NB4 (cell line): Measurements from ENCODE around the gene SHANK2.

Experiments
- DNase-seq: peaks from one replicate; pipeline ENCODE4 v3.0.0; 2010; ENCODE audit warnings: low read depth
- H3K4me3 ChIP-seq: one replicate; pipeline ENCODE4 v1.5.1; 2011; ENCODE audit warnings: mild to moderate bottlenecking, low read depth, low read length, moderate library complexity
- CTCF ChIP-seq: IDR thresholded peaks from one replicate; pipeline ENCODE4 v1.5.1; 2012; ENCODE audit warnings: low read depth, low read length
- MYC ChIP-seq: IDR thresholded peaks from 2 replicates; pipeline ENCODE4 v1.6.1; 2011; ENCODE audit warnings: low read depth, low read length
- POLR2A ChIP-seq: IDR thresholded peaks from 2 replicates; pipeline ENCODE4 v1.6.1; 2011; ENCODE audit warnings: mild to moderate bottlenecking; ENCODE audit not compliant: insufficient read length; ENCODE audit errors: extremely low read depth
- TF ChIP-seq, protein P1 (sequence below): IDR thresholded peaks from 2 replicates; pipeline ENCODE4 v1.6.1; 2011; ENCODE audit warnings: low read depth, low read length

The SHANK2 gene

DNA sequence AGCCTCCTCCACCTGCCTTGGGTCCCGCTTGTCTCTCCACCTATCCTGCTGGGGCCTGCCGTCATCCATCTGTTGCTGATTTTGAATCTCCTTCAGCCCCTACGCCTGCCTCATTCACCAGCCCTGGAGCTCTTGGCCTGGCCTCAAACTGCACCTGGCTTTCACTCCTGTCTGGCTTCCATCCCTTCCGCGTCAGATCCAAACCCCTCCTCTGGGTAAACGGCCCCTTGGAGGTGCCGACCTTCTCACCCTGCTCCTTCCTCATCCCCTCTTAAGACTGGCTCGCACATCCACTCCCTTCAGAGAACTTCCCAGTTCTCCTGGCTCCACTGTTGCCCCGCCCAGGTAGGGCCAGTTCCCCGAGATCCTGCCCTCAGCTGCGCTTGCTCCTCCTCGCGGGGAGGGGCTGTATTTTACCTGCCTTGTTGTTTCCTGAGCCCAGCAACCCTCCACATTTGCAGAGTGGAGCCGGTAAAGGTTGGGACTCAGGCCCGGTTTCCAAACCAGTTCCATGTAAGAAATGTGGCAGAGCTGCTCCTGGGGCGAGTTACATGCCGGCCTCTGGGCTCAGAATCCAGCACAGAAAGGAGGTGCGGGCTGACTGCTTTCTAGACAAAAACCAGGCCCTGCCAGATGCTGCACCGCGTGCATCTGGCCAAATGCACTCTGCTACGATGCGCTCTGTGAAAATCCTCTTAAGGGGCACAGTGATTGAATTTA is 13.9 kb upstream of the SHANK2 start:
- DNase-seq, result no peak
- no peak for TF ChIP-seq MYC
- H3K4me3 ChIP-seq, result no peak overlapping the region

- no peak for DNase-seq
- TF ChIP-seq CTCF, result no peak
- TF ChIP-seq, protein P1, sequence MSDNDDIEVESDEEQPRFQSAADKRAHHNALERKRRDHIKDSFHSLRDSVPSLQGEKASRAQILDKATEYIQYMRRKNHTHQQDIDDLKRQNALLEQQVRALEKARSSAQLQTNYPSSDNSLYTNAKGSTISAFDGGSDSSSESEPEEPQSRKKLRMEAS, result no peak
- TF ChIP-seq MYC, result no peak
- TF ChIP-seq POLR2A, result no peak
- no peak overlapping the region for H3K4me3 ChIP-seq
Observed at GRCh38 chr11:71265559-71266092, 13.2 kb upstream of the SHANK2 start.

DNA sequence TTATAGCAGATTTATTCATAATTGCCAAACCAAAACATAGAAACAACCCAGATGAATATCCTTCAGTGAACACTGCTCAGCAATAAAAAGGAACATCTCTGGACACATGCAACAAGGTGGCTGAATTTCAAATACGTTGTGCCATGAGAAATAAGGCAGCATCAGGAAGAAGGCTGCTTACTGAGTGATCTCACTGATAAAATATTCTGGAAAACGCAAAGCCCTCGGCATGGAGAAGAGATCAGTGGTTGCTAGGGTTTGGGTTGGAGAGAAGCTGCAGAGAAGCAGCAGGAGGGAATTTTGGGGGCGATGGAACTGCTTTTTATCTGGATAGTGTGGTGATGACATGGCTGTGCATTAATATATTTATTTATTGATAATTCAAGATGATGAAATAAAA is 11.0 kb upstream of the SHANK2 start:
- DNase-seq, result no peak
- no peak overlapping the region for H3K4me3 ChIP-seq
- no peak for TF ChIP-seq MYC
- TF ChIP-seq, protein P1, result no peak
- TF ChIP-seq CTCF, result no peak
- TF ChIP-seq POLR2A, result no peak

DNA sequence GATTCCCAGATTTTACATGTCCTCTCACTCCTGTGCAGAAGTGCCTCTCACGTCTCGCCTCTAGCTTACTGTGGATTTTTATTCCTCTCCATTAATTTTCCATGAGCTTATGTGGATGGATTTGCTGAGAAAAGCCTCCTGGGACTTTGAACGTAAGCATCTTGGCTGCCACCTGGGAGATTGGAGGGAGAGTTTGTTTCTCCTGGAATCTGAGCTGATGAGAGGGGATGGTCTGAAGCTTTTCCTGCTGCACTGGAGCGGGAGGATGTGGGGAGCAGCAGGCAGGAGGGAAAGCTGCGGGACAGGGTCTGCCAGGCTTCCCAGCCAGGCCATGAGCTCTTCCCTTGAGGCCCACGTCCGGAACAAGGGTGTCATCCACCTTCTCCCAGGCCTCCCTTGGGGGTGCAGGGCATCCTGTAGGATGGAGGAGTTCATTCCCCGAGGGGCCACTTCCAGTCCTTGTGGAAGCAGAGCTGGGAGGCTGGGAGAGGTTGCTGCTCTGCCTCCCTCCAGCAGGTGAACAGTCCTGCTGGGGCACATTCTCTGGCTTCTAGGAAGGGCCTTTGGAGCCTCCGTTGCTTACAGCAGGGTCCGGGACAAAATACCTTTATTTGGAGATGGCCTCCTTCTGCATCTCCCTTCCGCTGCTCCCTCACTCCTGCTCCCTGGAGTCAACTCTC is 3.6 kb upstream of the SHANK2 start:
- TF ChIP-seq POLR2A, result no peak
- TF ChIP-seq, protein P1, result no peak
- no peak for TF ChIP-seq CTCF
- TF ChIP-seq MYC, result no peak
- no peak overlapping the region for H3K4me3 ChIP-seq
- no peak for DNase-seq

DNA sequence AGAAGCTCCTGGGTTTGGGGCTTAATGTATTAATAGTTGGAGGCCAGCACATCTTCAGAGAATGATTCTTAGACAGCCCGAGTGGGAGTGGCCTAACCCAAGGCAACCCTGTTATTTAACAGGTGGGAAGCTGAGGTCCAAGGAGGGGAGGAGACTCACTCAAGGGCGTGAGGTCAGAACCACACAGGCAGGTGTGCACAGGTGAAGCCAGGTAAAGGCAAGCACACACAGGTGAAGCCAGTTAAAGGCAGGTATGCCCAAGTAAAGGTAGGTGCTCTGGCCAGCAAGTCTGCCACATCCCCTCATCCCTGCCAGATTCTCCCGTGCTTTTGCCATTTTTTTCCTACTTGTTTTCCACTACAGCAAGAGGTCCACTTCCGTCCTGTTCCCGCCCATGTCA is 2.9 kb upstream of the SHANK2 start:
- no peak for TF ChIP-seq POLR2A
- TF ChIP-seq CTCF, result no peak
- TF ChIP-seq MYC, result no peak
- TF ChIP-seq, protein P1, result no peak
- H3K4me3 ChIP-seq, result no peak overlapping the region
- DNase-seq, result no peak

GRCh38 chr11:71253794-71254193 is 1.4 kb upstream of the SHANK2 start:
- no peak overlapping the region for H3K4me3 ChIP-seq
- DNase-seq, result no peak
- no peak for TF ChIP-seq CTCF
- TF ChIP-seq, protein P1, result no peak
- no peak for TF ChIP-seq MYC
- no peak for TF ChIP-seq POLR2A
